Measurements from ENCODE around the gene ZIC5.

The ZIC5 gene

GRCh38 chr13:99979453-99980200 lies 8.1 kb upstream of the ZIC5 start:
- no peak overlapping the region for H3K27ac ChIP-seq (ENCODE audit: low read depth, low read length, poor library complexity, severe bottlenecking)

GRCh38 chr13:99978799-99979452 lies 7.4 kb upstream of the ZIC5 start:
- no peak overlapping the region for H3K9ac ChIP-seq (ENCODE audit: low read length)
- H4K20me1 ChIP-seq (ENCODE audit: insufficient read depth, low read length), result no peaks in the 10 kb centered on the region
- H2AFZ ChIP-seq (ENCODE audit: low read length), result no peak overlapping the region
- no peaks in the 10 kb centered on the region for H3K4me1 ChIP-seq (ENCODE audit: insufficient read depth, low read length, severe bottlenecking)
- H3F3A ChIP-seq (ENCODE audit: insufficient read depth, low read length), result no peaks in the 10 kb centered on the region
- no peak overlapping the region for H3K4me3 ChIP-seq (ENCODE audit: low read depth, low read length, poor library complexity, severe bottlenecking)
- H3K27me3 ChIP-seq (ENCODE audit: insufficient read depth, low read length), result peaks cover 6% of the 10 kb centered on the region; the same call in 1 of the 2 replicates
- H3K9me2 ChIP-seq (ENCODE audit: low read depth, low read length), result no peaks in the 10 kb centered on the region
- 0 out of 2 replicates have a peak, but pooled peaks cover 2% of the 10 kb centered on the region for H3K9me3 ChIP-seq (ENCODE audit: low read length)
- H3K4me2 ChIP-seq (ENCODE audit: low read length), result no peak overlapping the region
- no peaks in the 10 kb centered on the region for H3K79me2 ChIP-seq (ENCODE audit: insufficient read depth, low read length)
- no peak overlapping the region for H3K27ac ChIP-seq (ENCODE audit: low read depth, low read length, poor library complexity, severe bottlenecking)
- no peak for TF ChIP-seq CTCF (IDR thresholded peaks at IDR 0.05; ENCODE audit: low read length)
- no peak for TF ChIP-seq EZH2 (IDR thresholded peaks at IDR 0.05; ENCODE audit: borderline replicate concordance, low read length)
- no peaks in the 10 kb centered on the region for H3K36me3 ChIP-seq (ENCODE audit: insufficient read depth, low read length)

More at GRCh38 chr13:99979453-99980200, 8.1 kb upstream of the ZIC5 start:
- H2AFZ ChIP-seq (ENCODE audit: low read length), result no peak overlapping the region
- H3K4me1 ChIP-seq (ENCODE audit: insufficient read depth, low read length, severe bottlenecking), result no peaks in the 10 kb centered on the region
- H3K79me2 ChIP-seq (ENCODE audit: insufficient read depth, low read length), result no peaks in the 10 kb centered on the region
- TF ChIP-seq CTCF (IDR thresholded peaks at IDR 0.05; ENCODE audit: low read length) (no peak), EZH2 (IDR thresholded peaks at IDR 0.05; ENCODE audit: borderline replicate concordance, low read length) (no peak)
- H3K4me3 ChIP-seq (ENCODE audit: low read depth, low read length, poor library complexity, severe bottlenecking), result no peak overlapping the region
- no peaks in the 10 kb centered on the region for H3K9me2 ChIP-seq (ENCODE audit: low read depth, low read length)
- no peak overlapping the region for H3K9ac ChIP-seq (ENCODE audit: low read length)
- 0 out of 2 replicates have a peak, but pooled peaks cover 2% of the 10 kb centered on the region for H3K9me3 ChIP-seq (ENCODE audit: low read length)
- no peaks in the 10 kb centered on the region for H3F3A ChIP-seq (ENCODE audit: insufficient read depth, low read length)
- no peak overlapping the region for H3K4me2 ChIP-seq (ENCODE audit: low read length)
- H3K36me3 ChIP-seq (ENCODE audit: insufficient read depth, low read length), result no peaks in the 10 kb centered on the region
- H4K20me1 ChIP-seq (ENCODE audit: insufficient read depth, low read length), result no peaks in the 10 kb centered on the region
- H3K27me3 ChIP-seq (ENCODE audit: insufficient read depth, low read length), result peaks cover 6% of the 10 kb centered on the region; the same call in 1 of the 2 replicates

- Histone ChIP-seq H3K36me3 (ENCODE audit: insufficient read depth, low read length) (no peaks in the 10 kb centered on the region), H3K4me3 (ENCODE audit: low read depth, low read length, poor library complexity, severe bottlenecking) (no peak overlapping the region), H3K9ac (ENCODE audit: low read length) (no peak overlapping the region), H3K27me3 (ENCODE audit: insufficient read depth, low read length) (peaks cover 6% of the 10 kb centered on the region; the same call in 1 of the 2 replicates), H3K9me2 (ENCODE audit: low read depth, low read length) (no peaks in the 10 kb centered on the region), H3F3A (ENCODE audit: insufficient read depth, low read length) (no peaks in the 10 kb centered on the region), H3K4me1 (ENCODE audit: insufficient read depth, low read length, severe bottlenecking) (no peaks in the 10 kb centered on the region), H3K27ac (ENCODE audit: low read depth, low read length, poor library complexity, severe bottlenecking) (no peak overlapping the region), H3K9me3 (ENCODE audit: low read length) (no peaks in the 10 kb centered on the region), H3K4me2 (ENCODE audit: low read length) (no peak overlapping the region), H4K20me1 (ENCODE audit: insufficient read depth, low read length) (no peaks in the 10 kb centered on the region), H2AFZ (ENCODE audit: low read length) (no peak overlapping the region), H3K79me2 (ENCODE audit: insufficient read depth, low read length) (no peaks in the 10 kb centered on the region)
- TF ChIP-seq CTCF (IDR thresholded peaks at IDR 0.05; ENCODE audit: low read length) (no peak), EZH2 (IDR thresholded peaks at IDR 0.05; ENCODE audit: borderline replicate concordance, low read length) (no peak)
Measured at GRCh38 chr13:99977912-99978798, 6.6 kb upstream of the ZIC5 start.

Measured in OCI-LY1 (cell line).